Psoas muscle (tissue), 8 donors: Measurements from ENCODE around the gene MTUS2. TPM values are rescaled to one million over a fixed set of nuclear protein-coding genes. Genes with fewer than 3 reads are reported as not detected.
A peak's percentile ranks its signal among the peaks of the same experiment; 100 is the strongest.

Source experiments
- ATAC-seq, 4 donors: fragments of 200-7000 bp; cut with Tn5 transposase; one replicate each; pipeline ENCODE4 v1.9.1; 2020; ENCODE audit warnings: moderate library complexity in 3 of 4, mild to moderate bottlenecking in 2 of 4
- DNase-seq, 2 donors: peaks; one replicate each; pipeline ENCODE4 v3.0.0-alpha.2; 2020
- H3K27ac ChIP-seq: fragments of 200-600 bp; one replicate; pipeline ENCODE4 v1.8.0; 2022
- H3K27me3 ChIP-seq, 3 donors: fragments of 200-600 bp in 1 of 3; one replicate each; pipeline versions ENCODE4 v1.6.1 to v1.8.0; 2013 to 2022; ENCODE audit warnings: low read length in 2 of 3, mild to moderate bottlenecking in 2 of 3, moderate library complexity in 1 of 3; ENCODE audit not compliant: insufficient read depth in 3 of 3
- H3K36me3 ChIP-seq, 2 donors: fragments of 200-600 bp in 1 of 2; one replicate each; pipeline versions ENCODE4 v1.6.1 to v1.8.0; 2013 to 2022; ENCODE audit warnings: low read depth in 1 of 2, mild to moderate bottlenecking in 1 of 2, moderate library complexity in 1 of 2; ENCODE audit not compliant: insufficient read depth in 1 of 2
- H3K4me1 ChIP-seq: fragments of 200-600 bp; one replicate; pipeline ENCODE4 v1.8.0; 2022
- H3K4me3 ChIP-seq: fragments of 200-600 bp; one replicate; pipeline ENCODE4 v1.8.0; 2022; ENCODE audit warnings: mild to moderate bottlenecking
- H3K9me3 ChIP-seq: fragments of 200-600 bp; one replicate; pipeline ENCODE4 v1.8.0; 2022
- CTCF ChIP-seq: fragments of 200-600 bp; IDR thresholded peaks from one replicate; pipeline ENCODE4 v1.8.0; 2022; ENCODE audit warnings: antibody characterized with exemption
- WGBS, 3 donors: extraction: QIAGEN DNeasy Blood & Tissue Kit; methylation state at CpG; one replicate each; pipeline versions ENCODE4 v1.1.6 to v1.1.7; 2013; 5-methylcytosine and 5-hydroxymethylcytosine counted together
- intact Hi-C, 2 donors: fragments of 100-400 bp; cut with DNase I; formaldehyde crosslinking; loops; one replicate each; pipeline versions ENCODE4 v1.11.0 to v1.14.2; 2022
- polyA plus RNA-seq, 3 donors: library from polyadenylated mRNA; stranded (reverse); fragments of 200-250 nt; gene quantifications; one replicate each; pipeline ENCODE4 v1.2.3, GENCODE V29; 2013
- total RNA-seq, 4 donors: library from RNA; stranded (reverse); fragmentation: NEBNext Ultra II Directional in 2 of 4; extraction: Animal tissue kit (Norgen Biotek cat#: 25700) in 2 of 4; gene quantifications; one replicate each; pipeline versions ENCODE4 v1.2.1 to v1.2.4, GENCODE V29; 2021 to 2023
- donor health status: healthy with polysubstance abuse.
- donor health status: DM: no; HTN: no; CAD: no; lungs with moderate emphysema.
- donor health status: Bipolar disorder and iron deficiency.
- donor health status: healthy.
- donor health status: DM: yes; HTN: yes; CAD: no.
- donor health status: DM: no; HTN: no; CAD: no.
- donor health status: DM: no; HTN: no; CAD: no.
- donor health status: DM: yes; HTN: yes; CAD: no.

MTUS2 gene
- total and polyA plus RNA-seq, 7 donors = 0.03 to 0.79 (median 0.14) TPM; not detected in 2

GRCh38 chr13:29503041-29503837 lies 683.1 kb downstream of the MTUS2 start:
- peak in 1 of 2 donors; percentile 65 for DNase-seq
- peaks cover 5% of the 10 kb centered on the region for H3K4me1 ChIP-seq
- TF ChIP-seq CTCF = no peak
- peak overlapping the region; percentile 36 for H3K4me3 ChIP-seq
- no peak for ATAC-seq
- H3K27me3 ChIP-seq = peaks cover 0 to 71% (median 24%) of the 10 kb centered on the region in 3 donors
- H3K36me3 ChIP-seq = no peaks in the 10 kb centered on the region
- no peaks in the 10 kb centered on the region for H3K9me3 ChIP-seq
- intact Hi-C loops = loop anchor here in 1 of 2 donors (10.0 kb wide), 1 partner anchor 352 kb away; the partner anchor contains the start of gene UBL3
- H3K27ac ChIP-seq = no peak overlapping the region
- 28 to 55% (median 38%) methylated on average over 32 of the region's 32 CpGs for WGBS, 3 donors

- peaks cover 5% of the 10 kb centered on the region for H3K4me1 ChIP-seq
- WGBS, 3 donors = 95 to 99% (median 98%) methylated on average over 15 of the region's 15 CpGs
Observed at GRCh38 chr13:29504691-29505090, 684.6 kb downstream of the MTUS2 start.

GRCh38 chr13:29505511-29505910 lies 685.4 kb downstream of the MTUS2 start:
- Histone ChIP-seq H3K9me3 (no peaks in the 10 kb centered on the region), H3K4me3 (no peak overlapping the region), H3K27me3 (peaks cover 0 to 54% (median 15%) of the 10 kb centered on the region in 3 donors), H3K27ac (no peak overlapping the region), H3K36me3 (no peaks in the 10 kb centered on the region), H3K4me1 (peaks cover 5% of the 10 kb centered on the region)
- intact Hi-C loops = loop anchor here in 1 of 2 donors (5.0 to 10.0 kb wide), 2 partner anchors 207 to 349 kb away; partner anchors contain the start of gene UBL3
- DNase-seq (peak in 1 of 2 donors; percentile 19), ATAC-seq (no peak)
- 47 to 55% (median 55%) methylated on average over 17 of the region's 17 CpGs for WGBS, 3 donors
- no peak for TF ChIP-seq CTCF

More at GRCh38 chr13:29504691-29505090, 684.6 kb downstream of the MTUS2 start:
- Histone ChIP-seq H3K27ac (no peak overlapping the region), H3K27me3 (peaks cover 0 to 62% (median 17%) of the 10 kb centered on the region in 3 donors), H3K9me3 (no peaks in the 10 kb centered on the region), H3K36me3 (no peaks in the 10 kb centered on the region), H3K4me3 (no peak overlapping the region)
- no peak for ATAC-seq
- intact Hi-C loops = loop anchor here in 1 of 2 donors (5.0 to 10.0 kb wide), 2 partner anchors 208 to 350 kb away; partner anchors contain the start of gene UBL3
- DNase-seq = peak in 1 of 2 donors; percentile 49
- no peak for TF ChIP-seq CTCF

GRCh38 chr13:29505950-29506349 lies 685.8 kb downstream of the MTUS2 start:
- DNase-seq (peak in 1 of 2 donors; percentile 39), ATAC-seq (no peak)
- 50 to 59% (median 57%) methylated on average over 10 of the region's 10 CpGs for WGBS, 3 donors
- H3K4me1 ChIP-seq = peaks cover 5% of the 10 kb centered on the region
- no peak for TF ChIP-seq CTCF
- intact Hi-C loops = loop anchor here (2.0 to 10.0 kb wide), 3 partner anchors 206 to 605 kb away; partner anchors contain the start of gene UBL3 (in 1 of the 2)
- H3K9me3 ChIP-seq = no peaks in the 10 kb centered on the region
- H3K4me3 ChIP-seq = no peak overlapping the region
- no peaks in the 10 kb centered on the region for H3K36me3 ChIP-seq
- H3K27me3 ChIP-seq = peaks cover 0 to 54% (median 15%) of the 10 kb centered on the region in 3 donors
- H3K27ac ChIP-seq = no peak overlapping the region
